SH-SY5Y (cell line): ENCODE measurements around the gene EPG5.

Experiments used
- GATA2 ChIP-seq: IDR thresholded peaks from 2 replicates; pipeline ENCODE4 v1.6.1; 2011; ENCODE audit warnings: mild to moderate bottlenecking, low read depth, low read length
- GATA3 ChIP-seq: IDR thresholded peaks from 2 replicates; pipeline ENCODE4 v1.6.1; 2011; ENCODE audit warnings: low read depth, mild to moderate bottlenecking, low read length, moderate library complexity

DNA sequence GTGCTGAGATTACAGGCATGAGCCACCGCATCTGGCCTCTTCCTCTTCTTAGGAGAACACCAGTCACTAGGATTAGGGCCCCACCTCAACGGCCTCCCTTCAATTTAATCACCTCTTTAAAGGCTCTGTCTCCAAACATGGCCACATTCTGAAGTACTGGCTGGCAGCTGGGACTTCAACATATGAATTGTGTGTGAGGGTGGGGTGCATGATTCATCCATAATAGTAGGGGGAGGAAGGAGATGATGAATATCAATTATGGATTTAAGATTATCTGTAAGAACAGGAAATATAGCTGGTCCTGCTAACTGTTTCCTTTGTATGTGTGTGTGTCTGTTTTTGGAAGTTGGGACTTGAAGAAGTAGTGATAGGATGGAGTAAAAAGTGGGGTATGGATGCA, 14.7 kb upstream of the EPG5 start:
- no peak for TF ChIP-seq GATA2
- no peak for TF ChIP-seq GATA3
